Fibroblast of the aortic adventitia (primary cell): Measurements from ENCODE around the gene CCDC97. TPM values are rescaled to one million over a fixed set of nuclear protein-coding genes. Genes with fewer than 3 reads are reported as not detected.

Experiments
- DNase-seq: peaks from one replicate; pipeline ENCODE4 v3.0.0-alpha.2; 2010; ENCODE audit warnings: low read depth
- H3K4me3 ChIP-seq: 2 replicates; pipeline ENCODE4 v1.5.1; 2011; ENCODE audit warnings: low read depth, mild to moderate bottlenecking, control low read depth, low read length, moderate library complexity
- small RNA-seq: library from RNA; depleted of rRNA; stranded (forward); fragments of <200 nt; gene quantifications from one replicate; pipeline ENCODE3, GENCODE V24; 2012
- total RNA-seq: library from RNA; depleted of rRNA; stranded (reverse); fragments of >200 nt; gene quantifications from 2 replicates; pipeline ENCODE4 v1.2.3, GENCODE V29; 2012; ENCODE audit warnings: low replicate concordance
- TF ChIP-seq, protein P1 (sequence below): IDR thresholded peaks from 2 replicates; pipeline ENCODE4 v1.5.1; 2011; ENCODE audit warnings: mild to moderate bottlenecking, low read length, control low read depth, inconsistent platforms; ENCODE audit not compliant: insufficient read depth

The CCDC97 gene
- total RNA-seq, 1 donor: 11.4 TPM

DNA sequence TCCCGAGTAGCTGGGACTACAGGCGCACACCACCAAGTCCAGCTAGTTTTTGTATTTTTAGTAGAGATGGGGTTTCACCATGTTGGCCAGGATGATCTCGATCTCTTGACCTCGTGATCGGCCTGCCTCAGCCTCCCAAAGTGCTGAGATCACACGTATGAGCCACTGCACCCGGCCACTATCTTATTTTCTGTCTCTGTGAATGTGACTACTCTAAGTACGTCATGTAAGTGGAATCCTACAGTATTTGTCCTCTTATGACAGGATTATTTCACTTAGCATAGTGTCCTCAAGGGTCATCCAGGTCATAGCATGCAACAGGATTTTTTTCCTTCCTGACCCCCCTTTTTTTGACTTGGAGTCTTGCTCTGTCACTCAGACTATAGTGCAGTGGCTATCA, 61.6 kb downstream of the CCDC97 start:
- TF ChIP-seq, protein P1, sequence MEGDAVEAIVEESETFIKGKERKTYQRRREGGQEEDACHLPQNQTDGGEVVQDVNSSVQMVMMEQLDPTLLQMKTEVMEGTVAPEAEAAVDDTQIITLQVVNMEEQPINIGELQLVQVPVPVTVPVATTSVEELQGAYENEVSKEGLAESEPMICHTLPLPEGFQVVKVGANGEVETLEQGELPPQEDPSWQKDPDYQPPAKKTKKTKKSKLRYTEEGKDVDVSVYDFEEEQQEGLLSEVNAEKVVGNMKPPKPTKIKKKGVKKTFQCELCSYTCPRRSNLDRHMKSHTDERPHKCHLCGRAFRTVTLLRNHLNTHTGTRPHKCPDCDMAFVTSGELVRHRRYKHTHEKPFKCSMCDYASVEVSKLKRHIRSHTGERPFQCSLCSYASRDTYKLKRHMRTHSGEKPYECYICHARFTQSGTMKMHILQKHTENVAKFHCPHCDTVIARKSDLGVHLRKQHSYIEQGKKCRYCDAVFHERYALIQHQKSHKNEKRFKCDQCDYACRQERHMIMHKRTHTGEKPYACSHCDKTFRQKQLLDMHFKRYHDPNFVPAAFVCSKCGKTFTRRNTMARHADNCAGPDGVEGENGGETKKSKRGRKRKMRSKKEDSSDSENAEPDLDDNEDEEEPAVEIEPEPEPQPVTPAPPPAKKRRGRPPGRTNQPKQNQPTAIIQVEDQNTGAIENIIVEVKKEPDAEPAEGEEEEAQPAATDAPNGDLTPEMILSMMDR: no peak
- no peak overlapping the region for H3K4me3 ChIP-seq
- DNase-seq: no peak

DNA sequence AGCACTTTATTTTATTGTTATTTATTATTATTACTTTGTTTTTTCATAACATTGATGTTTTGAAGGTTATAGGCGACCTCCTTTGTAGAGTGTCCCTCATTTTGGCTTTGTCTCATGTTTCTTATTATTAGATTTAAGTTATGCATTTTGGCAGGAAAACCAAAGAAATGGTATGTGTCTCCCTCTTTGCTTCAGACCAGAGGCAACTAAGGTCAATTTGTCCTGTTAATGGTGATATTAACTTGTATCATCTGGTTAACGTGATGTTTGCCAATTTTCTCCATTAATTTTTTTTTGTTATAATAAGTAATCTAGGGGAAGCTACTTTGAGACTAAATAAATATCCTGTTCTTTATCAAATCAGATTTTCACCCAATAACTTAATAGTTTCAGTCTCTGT, 62.5 kb downstream of the CCDC97 start:
- TF ChIP-seq, protein P1: no peak
- DNase-seq: no peak
- no peak overlapping the region for H3K4me3 ChIP-seq

DNA sequence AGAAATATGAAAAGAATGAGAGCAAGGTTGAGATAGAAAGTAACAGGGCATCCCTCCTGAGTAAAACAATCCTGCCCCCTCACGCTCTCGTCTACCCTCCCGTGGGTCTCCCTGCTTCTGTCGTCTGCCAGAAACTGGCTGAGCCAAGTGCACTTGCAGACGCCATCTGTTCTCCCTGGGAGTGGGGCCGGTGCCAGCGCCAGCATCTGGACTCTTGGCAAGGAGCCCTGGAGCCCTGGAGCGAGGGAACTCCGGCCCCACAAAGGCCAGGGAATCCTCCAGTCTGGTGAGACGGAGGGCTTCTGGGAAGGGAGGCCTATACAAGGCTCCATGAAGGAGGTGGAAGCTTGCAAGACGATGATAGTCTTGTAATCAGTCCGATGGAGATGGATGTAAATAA, 64.0 kb downstream of the CCDC97 start:
- H3K4me3 ChIP-seq: no peak overlapping the region
- TF ChIP-seq, protein P1: no peak
- peak; percentile 92 for DNase-seq

Small RNA genes within 50 kb of the gene (small RNA-seq; reads per million reads assigned to genes)
- gene RN7SL34P: not detected

Other genes with a start within 250 kb of the CCDC97 start
- not detected in 2 replicates for gene CYP2A13, start 221.7 kb upstream of the CCDC97 start, total RNA-seq
- not detected in 2 replicates for gene CYP2F1, start 195.7 kb upstream of the CCDC97 start, total RNA-seq
- gene CYP2S1, start 117.0 kb upstream of the CCDC97 start, total RNA-seq: 0.45 TPM in 1 of 2 replicates, not detected in the other
- 121 and 305 TPM in 2 replicates for gene AXL, start 90.9 kb upstream of the CCDC97 start, total RNA-seq
- 98.4 and 108 TPM in 2 replicates for gene HNRNPUL1, start 45.8 kb upstream of the CCDC97 start, total RNA-seq
- gene TGFB1, start 43.8 kb downstream of the CCDC97 start, total RNA-seq: 18.7 and 19.8 TPM in 2 replicates
- gene B9D2, start 54.0 kb downstream of the CCDC97 start, total RNA-seq: 0.25 and 4.5 TPM in 2 replicates
- 4.7 and 5.6 TPM in 2 replicates for gene TMEM91, start 66.4 kb downstream of the CCDC97 start, total RNA-seq
- 12.1 and 14.6 TPM in 2 replicates for gene EXOSC5, start 87.2 kb downstream of the CCDC97 start, total RNA-seq
- gene BCKDHA, start 87.6 kb downstream of the CCDC97 start, total RNA-seq: 3.5 and 15.3 TPM in 2 replicates
- 1.5 and 2.1 TPM in 2 replicates for gene B3GNT8, start 117.2 kb downstream of the CCDC97 start, total RNA-seq
- gene DMAC2, start 129.7 kb downstream of the CCDC97 start, total RNA-seq: 29.3 and 31.2 TPM in 2 replicates
- gene ERICH4, start 133.0 kb downstream of the CCDC97 start, total RNA-seq: not detected in 2 replicates